Measurements from ENCODE around the gene BLTP1. TPM values are rescaled to one million over a fixed set of nuclear protein-coding genes. Genes with fewer than 3 reads are reported as not detected.

Gene BLTP1
- total RNA-seq, 3 donors from 2014 or later (not counting 1 experiment from before 2014, with no cell fraction given): 117 to 130 (median 124) TPM

DNA sequence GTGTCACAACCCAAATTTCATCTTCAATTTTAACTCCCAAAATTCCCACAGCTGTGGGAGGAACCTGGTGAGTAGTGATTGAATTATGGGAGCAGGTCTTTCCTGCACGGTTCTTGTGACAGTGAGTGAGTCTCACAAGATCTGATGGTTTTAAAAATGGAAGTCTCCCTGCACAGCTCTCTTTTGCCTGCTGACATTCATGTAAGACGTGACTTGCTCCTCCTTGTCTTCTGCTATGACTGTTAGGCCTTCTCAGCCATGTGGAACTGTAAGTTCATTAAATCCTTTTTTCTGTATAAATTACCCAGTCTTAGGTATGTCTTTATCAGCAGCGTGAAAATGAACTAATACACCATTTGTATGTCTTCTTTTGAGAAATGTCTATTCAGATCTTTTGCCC, 13.0 kb upstream of the BLTP1 start:
- H3K36me3 ChIP-seq (ENCODE audit: control insufficient read depth, insufficient read depth, low read length): no peaks in the 10 kb centered on the region
- ATAC-seq: no peak
- no peak overlapping the region for H3K4me3 ChIP-seq (ENCODE audit: low read length)
- H3K4me3 Mint-ChIP-seq: no peak overlapping the region
- DNase-seq: no peak
- H3K4me1 ChIP-seq (ENCODE audit: control insufficient read depth, insufficient read depth, low read length): no peaks in the 10 kb centered on the region
- no peaks in the 10 kb centered on the region for H3K9me3 Mint-ChIP-seq
- no peak overlapping the region for H3K27ac Mint-ChIP-seq
- peaks cover 22 to 62% of the 10 kb centered on the region in 2 donors for H3K27me3 Mint-ChIP-seq (ENCODE audit: low read depth in 2 of 2)
- no peaks in the 10 kb centered on the region for H3K9me3 ChIP-seq (ENCODE audit: control insufficient read depth, insufficient read depth, low read length)
- no peaks in the 10 kb centered on the region for H3K36me3 Mint-ChIP-seq
- TF ChIP-seq, protein P1, sequence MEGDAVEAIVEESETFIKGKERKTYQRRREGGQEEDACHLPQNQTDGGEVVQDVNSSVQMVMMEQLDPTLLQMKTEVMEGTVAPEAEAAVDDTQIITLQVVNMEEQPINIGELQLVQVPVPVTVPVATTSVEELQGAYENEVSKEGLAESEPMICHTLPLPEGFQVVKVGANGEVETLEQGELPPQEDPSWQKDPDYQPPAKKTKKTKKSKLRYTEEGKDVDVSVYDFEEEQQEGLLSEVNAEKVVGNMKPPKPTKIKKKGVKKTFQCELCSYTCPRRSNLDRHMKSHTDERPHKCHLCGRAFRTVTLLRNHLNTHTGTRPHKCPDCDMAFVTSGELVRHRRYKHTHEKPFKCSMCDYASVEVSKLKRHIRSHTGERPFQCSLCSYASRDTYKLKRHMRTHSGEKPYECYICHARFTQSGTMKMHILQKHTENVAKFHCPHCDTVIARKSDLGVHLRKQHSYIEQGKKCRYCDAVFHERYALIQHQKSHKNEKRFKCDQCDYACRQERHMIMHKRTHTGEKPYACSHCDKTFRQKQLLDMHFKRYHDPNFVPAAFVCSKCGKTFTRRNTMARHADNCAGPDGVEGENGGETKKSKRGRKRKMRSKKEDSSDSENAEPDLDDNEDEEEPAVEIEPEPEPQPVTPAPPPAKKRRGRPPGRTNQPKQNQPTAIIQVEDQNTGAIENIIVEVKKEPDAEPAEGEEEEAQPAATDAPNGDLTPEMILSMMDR (IDR thresholded peaks at IDR 0.05): no peak
- intact Hi-C loops (cut with micrococcal nuclease): no loop called here
- WGBS (ENCODE audit: insufficient coverage): 78% methylated on average over 2 of the region's 3 CpGs
- H3K4me1 Mint-ChIP-seq: no peaks in the 10 kb centered on the region
- no peak overlapping the region for H3K27ac ChIP-seq (ENCODE audit: low read length)
- no peaks in the 10 kb centered on the region for H3K27me3 ChIP-seq (ENCODE audit: control insufficient read depth, insufficient read depth, low read length)

DNA sequence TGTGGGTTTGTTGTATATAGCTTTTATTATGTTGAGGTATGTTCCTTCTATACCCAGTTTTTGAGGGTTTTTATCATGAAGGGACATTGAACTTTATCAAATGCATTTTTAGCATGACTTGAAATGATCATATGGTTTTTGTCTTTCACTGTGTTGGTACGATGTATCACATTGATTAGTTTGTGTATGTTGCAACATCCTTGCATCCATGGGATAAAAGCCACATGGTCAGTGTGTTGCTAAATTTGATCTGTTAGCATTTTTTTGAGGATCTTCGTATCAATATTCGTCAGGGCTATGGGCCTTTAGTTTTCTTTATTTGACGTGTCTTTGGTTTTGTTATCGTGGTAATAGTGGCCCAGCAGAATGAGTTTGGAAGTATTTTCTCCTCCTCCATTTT, 11.3 kb upstream of the BLTP1 start:
- no peaks in the 10 kb centered on the region for H3K27me3 ChIP-seq (ENCODE audit: control insufficient read depth, insufficient read depth, low read length)
- H3K36me3 ChIP-seq (ENCODE audit: control insufficient read depth, insufficient read depth, low read length): no peaks in the 10 kb centered on the region
- TF ChIP-seq, protein P1 (IDR thresholded peaks at IDR 0.05): no peak
- 100% methylated on average over 5 of the region's 5 CpGs for WGBS (ENCODE audit: insufficient coverage)
- Mint-ChIP-seq H3K27me3 (ENCODE audit: low read depth in 2 of 2) (peaks cover 30 to 69% of the 10 kb centered on the region in 2 donors), H3K36me3 (no peaks in the 10 kb centered on the region), H3K9me3 (no peaks in the 10 kb centered on the region), H3K4me3 (no peak overlapping the region), H3K4me1 (no peaks in the 10 kb centered on the region), H3K27ac (no peak overlapping the region)
- ATAC-seq (no peak), DNase-seq (no peak)
- no peaks in the 10 kb centered on the region for H3K9me3 ChIP-seq (ENCODE audit: control insufficient read depth, insufficient read depth, low read length)
- no peak overlapping the region for H3K4me3 ChIP-seq (ENCODE audit: low read length)
- H3K4me1 ChIP-seq (ENCODE audit: control insufficient read depth, insufficient read depth, low read length): no peaks in the 10 kb centered on the region
- intact Hi-C loops (cut with micrococcal nuclease): no loop called here
- no peak overlapping the region for H3K27ac ChIP-seq (ENCODE audit: low read length)

DNA sequence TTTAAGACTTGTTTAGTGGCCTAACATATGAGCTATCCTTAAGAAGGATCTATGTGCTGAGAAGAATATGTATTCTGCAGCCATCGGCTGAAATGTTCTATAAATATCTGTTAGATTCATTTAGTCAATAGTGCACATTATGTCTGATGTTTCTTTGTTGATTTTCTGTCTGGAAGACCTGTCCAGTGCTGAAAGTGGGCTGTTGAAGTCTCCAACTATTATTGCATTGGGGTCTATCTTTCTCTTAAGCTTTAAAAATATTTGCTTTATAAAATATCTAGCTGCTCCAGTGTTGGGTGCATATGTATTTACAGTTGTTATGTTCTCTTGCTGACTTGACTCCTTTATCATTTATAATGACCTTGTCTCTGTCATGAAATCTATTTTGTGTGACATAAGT, 9.4 kb upstream of the BLTP1 start:
- no peaks in the 10 kb centered on the region for H3K9me3 ChIP-seq (ENCODE audit: control insufficient read depth, insufficient read depth, low read length)
- DNase-seq (no peak), ATAC-seq (no peak)
- H3K4me1 ChIP-seq (ENCODE audit: control insufficient read depth, insufficient read depth, low read length): no peaks in the 10 kb centered on the region
- no peaks in the 10 kb centered on the region for H3K27me3 ChIP-seq (ENCODE audit: control insufficient read depth, insufficient read depth, low read length)
- H3K36me3 Mint-ChIP-seq: no peaks in the 10 kb centered on the region
- no peaks in the 10 kb centered on the region for H3K9me3 Mint-ChIP-seq
- H3K27me3 Mint-ChIP-seq (ENCODE audit: low read depth in 2 of 2): peaks cover 39 to 76% of the 10 kb centered on the region in 2 donors
- no peak overlapping the region for H3K4me3 Mint-ChIP-seq
- H3K4me3 ChIP-seq (ENCODE audit: low read length): no peak overlapping the region
- no peaks in the 10 kb centered on the region for H3K36me3 ChIP-seq (ENCODE audit: control insufficient read depth, insufficient read depth, low read length)
- TF ChIP-seq, protein P1 (IDR thresholded peaks at IDR 0.05): no peak
- intact Hi-C loops (cut with micrococcal nuclease): no loop called here
- no peak overlapping the region for H3K27ac ChIP-seq (ENCODE audit: low read length)
- H3K4me1 Mint-ChIP-seq: no peaks in the 10 kb centered on the region
- 100% methylated on average over 1 of the region's 1 CpG for WGBS (ENCODE audit: insufficient coverage)
- no peak overlapping the region for H3K27ac Mint-ChIP-seq

DNA sequence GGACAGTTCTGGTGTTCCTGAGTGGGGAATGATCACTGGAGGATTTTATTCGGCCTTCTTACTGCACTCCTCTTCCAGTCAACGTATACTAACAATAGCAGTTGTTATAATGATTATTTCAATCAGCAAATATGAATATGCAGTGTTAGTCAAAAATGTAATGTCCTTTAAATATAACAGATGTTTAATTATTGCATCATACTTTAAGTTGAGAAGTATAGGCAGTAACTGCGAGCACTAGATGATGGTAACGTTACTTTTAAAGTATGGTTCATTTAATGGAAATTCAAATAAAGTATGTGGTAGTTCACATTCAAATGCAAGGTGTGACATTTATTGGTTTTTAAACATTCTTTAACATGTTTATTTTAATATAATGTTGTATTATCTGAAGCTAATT, 5.5 kb upstream of the BLTP1 start:
- no peak overlapping the region for H3K4me3 ChIP-seq (ENCODE audit: low read length)
- TF ChIP-seq, protein P1 (IDR thresholded peaks at IDR 0.05): no peak
- no peak overlapping the region for H3K27ac Mint-ChIP-seq
- H3K27ac ChIP-seq (ENCODE audit: low read length): no peak overlapping the region
- 100% methylated on average over 2 of the region's 4 CpGs for WGBS (ENCODE audit: insufficient coverage)
- H3K27me3 ChIP-seq (ENCODE audit: control insufficient read depth, insufficient read depth, low read length): no peaks in the 10 kb centered on the region
- no peaks in the 10 kb centered on the region for H3K36me3 Mint-ChIP-seq
- H3K4me1 ChIP-seq (ENCODE audit: control insufficient read depth, insufficient read depth, low read length): no peaks in the 10 kb centered on the region
- DNase-seq: no peak
- ATAC-seq: no peak
- H3K4me3 Mint-ChIP-seq: no peak overlapping the region
- H3K36me3 ChIP-seq (ENCODE audit: control insufficient read depth, insufficient read depth, low read length): no peaks in the 10 kb centered on the region
- no peaks in the 10 kb centered on the region for H3K9me3 ChIP-seq (ENCODE audit: control insufficient read depth, insufficient read depth, low read length)
- H3K4me1 Mint-ChIP-seq: peaks cover 7 to 17% of the 10 kb centered on the region in 2 donors
- H3K9me3 Mint-ChIP-seq: no peaks in the 10 kb centered on the region
- intact Hi-C loops (cut with micrococcal nuclease): no loop called here
- H3K27me3 Mint-ChIP-seq (ENCODE audit: low read depth in 2 of 2): peaks cover 31 to 44% of the 10 kb centered on the region in 2 donors

Measured in natural killer cell (primary cell).